Right lung (tissue), 5 donors: ENCODE measurements around the gene NRTN. TPM values are rescaled to one million over a fixed set of nuclear protein-coding genes. Genes with fewer than 3 reads are reported as not detected.
"Not testable (repeated sequence)": the region's sequence is repeated elsewhere in the genome, so short reads cannot be mapped to it uniquely, and the experiment has no call there.

Experiments used
- DNase-seq, 2 donors: peaks; one replicate each; pipeline ENCODE4 v3.0.0-alpha.2; 2013
- polyA plus RNA-seq, 5 donors: library from polyadenylated mRNA; unstranded; fragments of 120-200 nt; gene quantifications; one replicate each; pipeline versions ENCODE4 v1.2.1 to v1.2.3, GENCODE V29; 2013; ENCODE audit warnings: inconsistent platforms in 1 of 5, low replicate concordance in 1 of 5; ENCODE audit not compliant: insufficient read length in 5 of 5, insufficient read depth in 1 of 5

NRTN gene
- polyA plus RNA-seq, 5 donors, result 1.1 to 2.0 (median 1.7) TPM

DNA sequence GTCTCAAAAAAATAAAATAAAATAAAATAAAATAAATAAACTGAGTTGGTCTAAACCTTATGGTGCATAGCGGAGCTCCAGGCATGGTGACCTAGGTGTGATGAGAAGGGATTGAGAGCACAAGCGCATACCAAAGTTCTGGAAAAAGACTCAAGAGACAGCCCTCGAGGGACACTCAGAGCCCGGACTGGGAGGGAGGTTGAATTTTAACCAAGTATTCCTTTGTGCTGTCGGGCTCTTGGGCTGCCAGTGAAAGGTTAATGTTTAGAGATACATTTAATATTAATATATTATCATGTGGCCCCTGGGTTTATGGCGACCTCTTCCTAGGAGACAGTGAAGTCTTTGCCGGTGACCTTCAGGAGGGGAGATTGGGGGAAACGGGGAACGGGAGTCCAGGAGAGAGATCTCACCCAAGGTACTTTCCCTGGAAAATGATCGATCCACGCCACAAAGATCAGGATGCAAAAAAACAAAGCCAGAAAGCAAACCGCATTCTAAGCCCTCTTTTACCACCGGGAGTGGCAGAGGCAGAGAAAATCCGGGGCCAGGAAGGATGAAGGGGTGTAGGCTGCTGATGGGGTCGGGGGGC lies 33.0 kb downstream of the NRTN start:
- no peak for DNase-seq

DNA sequence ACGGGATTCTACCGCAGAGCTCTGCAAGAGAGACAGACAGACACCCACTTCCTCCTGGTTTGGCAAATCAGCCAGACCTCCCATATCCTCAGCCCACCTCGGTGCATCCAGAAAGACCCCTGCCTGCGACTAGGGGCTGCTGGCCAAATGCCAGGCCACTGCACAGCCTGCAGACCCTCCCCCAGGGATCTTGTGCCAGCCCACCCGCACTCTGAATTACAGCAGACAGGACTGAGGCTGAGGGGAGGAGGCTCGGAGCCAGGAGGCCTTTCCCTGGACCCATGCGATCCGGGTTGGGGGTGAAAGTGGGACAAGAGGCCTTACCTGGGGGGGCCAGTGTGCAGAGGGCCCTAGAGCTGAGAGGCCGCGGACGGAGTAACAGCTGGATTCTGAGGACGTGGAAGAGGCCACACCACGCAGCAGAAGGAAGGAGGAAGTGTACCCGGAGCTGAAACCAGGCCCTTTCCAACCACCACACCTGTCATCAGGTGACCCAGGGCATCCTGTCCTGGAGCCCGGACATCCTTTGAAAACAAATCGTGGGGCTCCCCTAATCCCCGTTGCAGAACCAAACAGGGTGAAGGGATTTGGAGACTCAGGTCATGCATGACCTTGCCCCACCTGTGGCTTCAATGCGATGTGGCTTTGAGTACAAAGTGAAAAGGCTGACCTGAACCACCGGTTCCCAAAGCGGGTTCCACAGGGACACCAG lies 33.6 kb downstream of the NRTN start:
- no peak for DNase-seq

DNA sequence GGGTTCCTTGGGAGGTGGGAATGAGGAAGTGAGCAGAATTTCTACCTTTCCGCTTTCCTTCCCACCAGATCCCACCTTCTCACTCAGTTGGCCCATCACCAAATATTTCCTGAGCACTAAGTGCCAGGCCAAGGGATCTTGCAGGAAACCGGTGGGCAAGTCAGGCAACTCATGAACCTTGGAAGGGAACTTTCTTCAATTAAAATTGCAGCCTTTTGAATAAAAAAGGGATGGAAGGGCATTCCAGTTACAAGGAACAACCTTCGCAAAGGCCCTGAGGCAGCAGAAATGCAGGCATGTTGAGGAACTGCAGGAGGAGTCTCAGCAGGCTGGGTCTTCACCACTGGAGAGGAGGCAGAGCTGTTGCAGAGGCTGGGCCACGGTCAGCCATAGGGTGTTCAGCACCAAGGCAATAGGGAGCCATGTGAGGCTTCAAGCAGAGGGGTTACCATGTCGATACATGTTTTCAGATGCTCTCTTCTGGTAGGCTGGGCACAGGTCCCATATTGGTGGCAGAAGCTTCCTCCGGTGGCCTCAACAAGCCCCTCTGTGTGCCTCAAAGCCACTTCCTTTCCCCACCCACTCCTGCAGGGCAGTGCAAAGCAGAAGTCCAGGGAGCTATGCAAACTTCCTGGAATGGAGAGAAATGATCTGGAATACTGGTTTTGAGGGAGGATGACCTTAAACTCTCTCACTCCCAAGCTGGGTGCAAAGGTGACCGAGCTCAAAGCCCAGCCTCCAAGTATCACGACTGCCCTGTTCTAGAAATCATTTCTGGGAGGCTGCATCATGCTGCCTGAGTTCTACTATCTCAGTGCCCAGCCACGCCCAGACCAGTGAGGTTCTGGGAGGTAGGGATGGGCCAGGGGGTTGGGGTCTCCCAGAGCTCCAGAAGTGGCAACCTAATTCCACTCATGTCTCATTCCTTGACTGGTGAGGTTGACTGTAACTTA lies 34.5 kb downstream of the NRTN start, which contains the start of gene FUT6:
TSS of gene FUT6 (minus strand) at position 638 of the 953 bp plus-strand sequence. CDS start 7,135 bp downstream, outside the sequence.
- no peak for DNase-seq

DNA sequence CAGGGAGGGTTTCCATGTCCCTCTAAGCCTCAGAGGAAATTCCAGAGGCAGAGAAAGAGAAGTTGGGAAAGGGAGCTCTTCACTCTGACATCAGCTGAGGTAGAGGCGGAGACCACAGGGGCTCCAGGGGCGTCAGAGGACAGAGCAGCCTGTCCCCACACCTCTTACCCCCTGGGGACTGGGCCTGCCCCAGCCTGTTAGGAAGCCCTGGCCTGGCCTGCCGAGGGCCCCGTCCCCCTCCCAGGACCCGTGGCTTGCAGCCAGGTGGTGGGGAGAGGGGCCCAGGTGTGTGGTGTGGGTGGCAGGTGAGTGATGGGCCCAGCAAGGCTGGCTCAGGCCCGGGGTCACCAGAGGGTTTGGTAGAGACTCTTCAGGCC lies 36.9 kb downstream of the NRTN start:
- DNase-seq, result not testable (repeated sequence)

DNA sequence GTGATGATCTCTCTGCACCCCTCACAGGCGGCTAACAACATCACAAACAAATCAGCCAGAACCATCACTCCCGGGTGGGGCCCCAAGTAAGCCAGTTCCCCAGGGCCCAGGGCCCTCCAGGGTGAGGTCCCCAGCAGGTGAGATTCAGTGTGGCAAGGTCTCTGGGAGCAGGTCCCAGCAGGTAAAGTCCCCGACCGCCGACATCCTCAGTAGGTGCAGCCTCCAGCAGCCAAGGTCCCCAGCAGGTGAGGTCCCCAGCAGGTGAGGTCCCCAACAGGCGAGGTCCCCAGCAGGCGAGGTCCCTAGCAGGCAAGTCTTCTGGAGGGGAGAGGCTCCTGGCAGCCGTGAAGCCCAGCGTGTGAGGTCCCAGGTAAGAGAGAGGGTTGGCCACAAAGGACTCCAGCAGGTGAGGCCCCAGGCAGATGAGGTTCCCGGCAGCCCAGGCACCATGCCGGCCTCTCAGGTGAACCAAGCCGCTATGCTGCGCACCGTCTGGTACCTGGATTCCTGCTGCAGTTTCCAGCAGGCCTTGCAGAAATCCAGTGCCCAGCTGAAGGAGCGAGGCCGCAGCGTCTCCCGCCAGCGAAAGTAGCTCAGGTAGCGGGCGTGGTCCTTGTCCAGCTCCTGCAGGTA lies 38.5 kb downstream of the NRTN start:
- no peak for DNase-seq

DNA sequence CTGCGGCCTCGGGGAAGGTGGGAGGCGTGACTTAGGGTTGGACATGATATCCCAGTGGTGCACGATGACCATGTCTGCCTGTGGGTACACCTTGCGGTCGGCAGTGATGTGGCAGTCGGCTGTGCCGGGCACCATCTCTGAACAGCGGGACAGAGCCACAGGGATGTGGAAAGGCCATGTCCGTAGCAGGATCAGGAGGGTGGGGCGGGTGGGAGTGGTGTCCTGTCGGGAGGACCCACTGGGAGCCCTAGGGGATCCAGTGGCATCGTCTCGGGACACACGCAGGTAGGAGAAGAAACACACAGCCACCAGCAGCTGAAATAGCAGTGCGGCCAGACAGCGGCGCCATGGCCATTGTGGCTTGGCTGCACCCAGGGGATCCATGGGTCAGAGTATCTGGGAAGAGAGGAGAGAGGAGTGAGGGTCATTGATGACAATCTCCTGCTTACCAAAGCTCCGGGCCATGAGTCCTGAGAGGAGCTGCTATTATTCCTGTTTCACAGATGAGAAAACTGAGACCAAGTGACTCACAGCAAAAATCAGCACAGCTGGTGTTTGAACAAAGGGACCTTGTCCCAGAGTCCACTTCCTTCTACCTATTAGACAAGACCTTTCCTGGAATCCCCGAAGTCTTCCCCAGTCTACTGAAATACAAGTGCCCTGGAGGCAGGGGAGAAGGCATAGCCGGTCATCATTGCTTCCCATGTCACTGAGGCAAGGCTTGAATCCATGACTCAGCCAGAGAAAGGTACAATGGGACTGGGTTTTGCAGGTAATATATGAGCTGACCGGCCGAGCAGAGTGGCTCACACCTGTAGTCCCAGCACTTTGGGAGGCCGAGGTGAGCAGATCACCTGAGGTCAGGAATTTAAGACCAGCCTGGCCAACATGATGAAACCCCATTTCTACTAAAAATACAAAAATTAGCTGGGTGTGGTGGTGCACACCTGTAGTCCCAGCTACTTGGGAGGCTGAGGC lies 39.9 kb downstream of the NRTN start:
- DNase-seq, result no peak

DNA sequence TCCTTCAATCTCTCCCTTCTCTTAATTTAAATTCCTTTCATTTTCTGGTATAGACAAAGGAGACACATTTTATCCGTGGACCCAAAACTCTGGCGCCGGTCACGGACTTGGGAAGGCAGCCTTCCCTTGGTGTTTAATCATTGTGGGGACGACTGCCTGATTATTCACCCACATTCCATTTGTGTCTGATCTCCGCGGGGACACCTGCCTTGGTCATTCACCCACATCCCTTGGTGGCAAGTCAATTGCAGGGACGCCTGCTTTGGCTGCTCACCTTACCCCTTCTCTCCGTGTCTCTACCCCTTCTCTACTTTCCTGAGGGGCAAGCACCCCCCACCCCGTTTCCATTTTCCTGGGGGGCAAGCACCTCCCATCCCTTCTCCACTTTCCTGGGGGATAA lies 43.0 kb downstream of the NRTN start:
- not testable (repeated sequence) for DNase-seq

DNA sequence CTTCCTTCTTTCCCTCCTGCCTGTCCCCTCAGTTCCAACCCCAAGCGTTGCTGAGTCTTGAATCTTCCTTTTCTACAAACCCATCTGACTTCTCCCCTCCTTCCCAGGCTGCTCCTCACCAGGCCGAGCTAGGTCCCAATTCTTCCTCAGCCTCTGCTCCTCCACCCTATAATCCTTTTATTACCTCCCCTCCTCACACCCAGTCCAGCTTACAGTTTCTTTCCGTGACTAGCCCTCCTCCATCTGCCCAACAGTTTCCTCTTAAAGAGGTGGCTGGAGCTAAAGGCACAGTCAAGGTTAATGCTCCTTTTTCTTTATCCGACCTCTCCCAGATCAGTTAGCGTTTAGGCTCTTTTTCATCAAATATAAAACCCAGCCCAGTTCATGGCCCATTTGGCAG lies 43.8 kb downstream of the NRTN start:
- not testable (repeated sequence) for DNase-seq

DNA sequence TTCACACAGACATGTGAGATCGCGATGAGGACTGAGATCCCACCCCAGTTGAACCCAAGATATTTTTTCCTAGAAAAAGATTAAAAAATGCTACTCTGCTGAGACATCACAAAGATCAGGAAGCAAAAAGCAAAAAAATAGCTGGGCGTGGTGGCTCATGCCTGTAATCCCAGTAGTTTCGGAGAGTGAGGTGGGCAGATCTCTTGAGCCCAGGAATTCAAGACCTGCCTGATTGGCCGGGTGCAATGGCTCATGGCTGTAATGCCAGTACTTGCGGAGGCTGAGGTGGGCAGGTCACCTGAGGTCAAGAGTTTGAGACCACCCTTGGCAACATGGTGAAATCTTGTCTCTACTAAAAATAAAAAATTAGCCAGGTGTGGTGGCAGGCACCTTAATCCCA lies 45.3 kb downstream of the NRTN start:
- DNase-seq, result no peak

DNA sequence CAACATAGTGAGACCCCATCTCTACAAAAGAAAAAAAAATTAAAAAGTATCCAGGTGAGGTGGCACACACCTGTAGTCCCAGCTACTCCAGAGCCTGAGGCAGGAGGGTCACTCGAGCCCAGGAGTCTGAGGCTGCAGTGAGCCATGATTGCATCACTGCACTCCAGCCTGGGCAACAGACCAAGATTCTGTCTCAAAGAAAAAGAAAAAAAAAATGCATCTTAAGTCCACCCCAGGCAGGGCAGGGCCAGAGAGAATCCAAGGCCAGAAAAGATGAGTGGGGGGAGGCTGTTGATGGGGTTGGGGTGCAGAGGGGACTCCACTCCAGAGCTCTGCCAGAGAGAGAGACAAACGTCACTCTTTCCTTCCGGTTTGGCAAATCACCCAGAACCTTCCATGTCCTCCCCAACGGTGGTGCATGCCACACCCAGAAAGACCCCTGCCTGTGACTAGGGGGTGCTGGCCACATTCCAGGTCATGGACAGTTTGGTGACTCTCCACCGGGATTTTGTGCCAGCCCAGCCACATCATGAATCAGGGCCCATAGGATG lies 46.0 kb downstream of the NRTN start:
- peak; percentile 64 to 67 for DNase-seq

DNA sequence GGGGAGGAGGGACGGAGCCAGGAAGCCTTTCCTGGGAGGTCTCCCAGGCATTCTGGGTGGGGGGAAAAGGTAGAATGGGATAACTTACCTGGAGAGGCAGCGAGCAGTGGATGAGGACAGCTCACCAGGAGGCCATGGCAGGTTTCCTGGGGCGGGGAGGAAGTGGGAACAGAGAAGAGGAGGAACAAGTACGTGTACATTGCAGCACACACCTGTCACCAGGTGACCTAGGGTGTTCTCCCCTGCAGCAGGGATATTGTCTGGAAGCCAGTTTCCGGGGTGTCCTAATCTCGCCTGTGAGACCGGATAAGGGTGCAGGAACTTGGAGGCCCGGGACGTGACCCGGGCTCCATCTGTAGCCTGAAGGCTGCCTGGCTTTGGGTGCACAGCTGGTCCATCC lies 46.4 kb downstream of the NRTN start, which contains the start of gene FUT3:
TSS of gene FUT3 (minus strand) at position 148 of the 400 bp plus-strand sequence.
- no peak for DNase-seq

DNA sequence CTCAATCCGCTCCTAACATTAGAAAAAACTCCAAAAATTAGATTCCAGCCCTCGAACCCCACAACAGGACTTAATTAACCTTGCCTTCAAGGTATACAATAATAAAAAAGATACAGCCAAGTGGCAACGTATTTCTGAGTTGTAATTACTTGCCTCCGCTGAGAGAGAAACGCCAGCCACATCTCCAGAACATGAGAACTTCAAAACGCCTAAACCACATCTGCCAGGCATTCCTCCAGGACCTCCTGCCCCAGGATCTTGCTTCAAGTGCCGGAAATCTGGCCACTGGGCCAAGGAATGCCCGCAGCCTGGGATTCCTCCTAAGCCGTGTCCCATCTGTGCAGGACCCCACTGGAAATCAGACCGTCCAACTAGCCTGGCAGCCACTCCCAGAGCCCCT lies 49.3 kb downstream of the NRTN start:
- not testable (repeated sequence) for DNase-seq

DNA sequence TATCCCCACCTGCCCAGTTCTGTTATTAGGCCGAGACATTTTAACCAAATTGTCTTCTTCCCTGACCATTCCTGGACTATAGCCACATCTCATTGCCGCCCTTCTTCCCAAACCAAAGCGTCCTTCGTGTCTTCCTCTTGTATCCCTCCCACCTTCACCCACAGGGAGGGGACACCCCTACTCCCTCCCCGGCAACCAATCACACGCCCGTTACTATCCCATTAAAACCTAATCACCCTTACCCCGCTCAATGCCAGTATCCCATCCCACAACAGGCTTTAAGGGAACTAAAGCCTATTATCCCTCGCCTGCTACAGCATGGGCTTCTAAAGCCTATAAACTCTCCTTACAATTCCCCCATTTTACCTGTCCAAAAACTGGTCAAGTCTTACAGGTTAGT lies 50.3 kb downstream of the NRTN start:
- DNase-seq, result not testable (repeated sequence)

DNA sequence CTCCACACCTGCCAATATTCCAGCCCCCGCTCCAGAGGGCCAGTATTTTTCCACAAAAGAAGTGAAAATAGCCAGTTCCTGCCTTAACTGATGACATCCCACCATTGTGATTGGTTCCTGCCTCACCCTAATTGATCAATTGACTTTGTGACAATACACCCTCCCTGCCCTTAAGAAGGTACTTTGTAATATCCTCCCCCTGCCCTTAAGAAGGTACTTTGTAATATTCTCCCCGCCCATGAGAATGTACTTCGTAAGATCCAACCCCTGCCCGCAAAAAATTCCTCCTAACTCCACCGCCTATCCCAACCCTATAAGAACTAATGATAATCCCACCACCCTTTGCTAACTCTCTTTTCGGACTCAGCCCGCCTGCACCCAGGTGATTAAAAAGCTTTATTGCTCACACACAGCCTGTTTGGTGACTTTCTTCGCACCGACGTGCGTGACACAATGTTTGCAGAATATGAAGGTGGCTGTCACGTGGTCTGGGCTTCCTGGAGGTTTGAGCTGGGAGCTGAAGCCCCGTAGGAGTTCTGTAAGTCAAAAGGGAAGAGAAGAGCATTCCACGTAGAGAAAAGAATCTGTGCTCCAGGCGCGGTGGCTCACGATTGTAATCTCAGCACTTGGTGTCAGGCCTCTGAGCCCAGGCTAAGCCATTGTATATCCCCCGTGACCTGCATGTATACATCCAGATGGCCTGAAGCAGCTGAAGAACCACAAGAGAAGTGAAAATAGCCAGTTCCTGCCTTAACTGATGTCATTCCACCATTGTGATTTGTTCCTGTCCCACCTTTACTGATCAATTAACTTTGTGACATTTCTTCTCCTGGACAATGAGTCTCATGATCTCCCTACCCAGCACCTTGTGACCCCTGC lies 52.6 kb downstream of the NRTN start:
- no peak for DNase-seq

DNA sequence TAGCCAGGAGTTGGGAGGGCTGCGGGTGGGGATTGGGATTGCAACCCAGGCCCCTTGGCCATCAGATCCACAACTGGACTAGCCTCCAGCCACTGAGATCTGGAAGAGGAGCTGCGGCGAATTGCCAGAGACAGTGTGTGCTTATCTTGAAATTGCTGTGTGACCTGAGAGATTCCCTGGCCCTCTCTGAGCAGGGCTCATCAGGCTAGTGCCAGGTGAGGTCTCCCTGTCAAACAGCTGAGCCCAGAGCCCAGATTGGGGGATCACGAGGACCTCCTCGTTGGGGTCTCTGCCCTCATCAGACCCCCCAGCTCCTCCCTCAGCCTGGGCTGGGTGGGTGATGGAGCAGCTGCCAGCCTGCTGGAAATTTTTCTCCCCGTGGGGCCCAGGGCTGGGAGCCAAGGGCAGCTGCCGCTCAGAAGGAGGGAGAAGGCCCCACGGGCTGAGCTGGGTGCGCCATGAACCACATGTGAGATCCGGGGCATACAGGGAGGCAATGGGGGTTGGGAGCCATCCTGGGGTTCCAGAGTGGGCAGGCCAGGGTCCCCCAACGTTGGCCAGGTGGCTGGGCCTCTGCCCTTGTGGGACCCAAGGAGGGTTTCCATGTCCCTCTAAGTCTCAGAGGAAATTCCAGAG lies 58.3 kb downstream of the NRTN start:
- DNase-seq, result no peak

DNA sequence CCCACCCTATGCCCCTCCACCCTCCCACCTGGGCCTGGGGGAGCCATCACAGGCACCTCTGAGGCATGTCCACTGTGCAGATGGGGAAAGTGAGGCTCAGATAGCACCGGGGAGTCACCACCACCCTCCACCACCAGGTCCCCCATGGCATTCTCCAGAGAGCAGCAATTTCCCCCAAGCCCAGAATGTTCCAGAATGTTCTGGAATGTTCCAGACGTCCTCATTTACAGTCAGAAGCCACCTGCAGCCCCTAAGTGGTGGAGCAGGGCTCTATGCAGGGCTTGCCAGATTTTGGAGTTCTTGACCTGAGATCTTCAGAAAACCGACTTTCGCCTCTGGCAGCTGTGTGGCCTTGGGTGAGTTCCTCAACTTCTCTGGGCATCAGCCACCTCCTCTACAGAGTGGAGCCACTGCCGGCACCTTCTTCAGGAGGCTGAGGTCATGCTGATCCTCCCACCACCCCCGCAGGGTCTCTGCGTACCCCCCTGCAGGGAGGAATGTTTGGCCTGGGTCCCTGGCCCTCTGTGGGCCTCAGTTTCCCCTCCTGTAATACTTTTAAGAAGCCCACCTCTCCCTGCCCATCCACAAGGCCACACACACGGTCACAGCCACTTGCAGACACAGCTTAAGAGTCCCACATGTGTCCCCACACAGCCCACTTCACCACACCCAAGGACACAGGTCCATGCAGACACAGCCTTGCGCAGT lies 59.3 kb downstream of the NRTN start:
- DNase-seq, result no peak

DNA sequence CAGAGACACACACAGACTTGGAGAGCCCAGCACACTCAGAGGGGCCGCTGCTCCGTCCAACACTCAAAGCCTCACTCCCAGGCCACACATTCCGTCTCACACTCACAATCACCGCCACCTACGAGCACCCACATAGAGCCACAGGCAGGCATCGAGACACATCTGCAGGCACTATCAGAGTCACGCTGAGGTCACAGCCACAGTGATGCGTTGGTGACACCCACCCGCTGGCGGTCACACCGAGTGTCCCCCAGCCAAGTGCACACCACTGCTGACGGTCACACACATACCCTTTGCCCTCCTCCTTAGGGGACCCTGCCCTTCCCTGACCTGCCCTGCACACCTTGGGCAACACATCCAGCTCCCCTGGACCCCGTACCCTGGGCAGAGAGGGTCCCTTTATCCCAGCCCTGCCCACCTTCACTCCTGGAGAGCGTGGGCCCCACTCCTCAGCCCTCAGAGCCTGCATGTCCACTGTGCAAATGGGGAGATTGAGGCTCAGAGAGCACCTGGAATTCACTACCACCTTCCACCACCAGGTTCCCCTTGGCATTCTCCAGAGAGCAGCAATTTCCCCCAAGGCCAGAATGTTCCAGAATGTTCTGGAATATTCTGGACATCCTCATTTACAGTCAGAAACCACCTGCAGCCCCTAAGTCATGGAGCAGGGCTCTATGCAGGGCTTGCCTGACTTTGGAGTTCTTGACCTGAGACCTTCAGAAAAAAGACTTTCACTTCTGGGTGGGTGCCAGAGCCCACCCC lies 60.0 kb downstream of the NRTN start:
- no peak for DNase-seq
